ENCODE data around the gene ATCAY. TPM values are rescaled to one million over a fixed set of nuclear protein-coding genes. Genes with fewer than 3 reads are reported as not detected.
A peak's percentile ranks its signal among the peaks of the same experiment; 100 is the strongest.
"Not testable (repeated sequence)": the region's sequence is repeated elsewhere in the genome, so short reads cannot be mapped to it uniquely, and the experiment has no call there.

ATCAY gene
- polyA plus RNA-seq, 2 donors: not detected

GRCh38 chr19:3954107-3954506 lies 73.6 kb downstream of the ATCAY start:
- no peaks in the 10 kb centered on the region for H3K4me1 ChIP-seq (ENCODE audit: control insufficient read depth in 2 of 2, insufficient read depth in 2 of 2, low read length in 1 of 2)
- peak overlapping the region in 1 of 2 donors; percentile 53 for H3K27ac ChIP-seq (ENCODE audit: low read depth in 2 of 2, low read length in 1 of 2)
- peaks cover 0 to under 1% of the 10 kb centered on the region in 2 donors for H3K9me3 ChIP-seq (ENCODE audit: control insufficient read depth in 2 of 2, insufficient read depth in 1 of 2, low read depth in 1 of 2, low read length in 1 of 2)
- H3K27me3 ChIP-seq (ENCODE audit: control insufficient read depth in 1 of 2, insufficient read depth in 2 of 2, low read length in 2 of 2): no peaks in the 10 kb centered on the region
- peaks cover 7 to 17% of the 10 kb centered on the region in 2 donors for H3K36me3 ChIP-seq (ENCODE audit: control insufficient read depth in 2 of 2, insufficient read depth in 2 of 2, low read length in 1 of 2)
- 62 to 78% methylated on average over 12 of the region's 12 CpGs for WGBS, 2 donors
- no peak overlapping the region for H3K4me3 ChIP-seq (ENCODE audit: low read depth in 1 of 2, low read length in 2 of 2)

GRCh38 chr19:3955276-3955675 lies 74.8 kb downstream of the ATCAY start:
- peaks cover 11 to 28% of the 10 kb centered on the region in 2 donors for H3K36me3 ChIP-seq (ENCODE audit: control insufficient read depth in 2 of 2, insufficient read depth in 2 of 2, low read length in 1 of 2)
- H3K27ac ChIP-seq (ENCODE audit: low read depth in 2 of 2, low read length in 1 of 2); H3K9me3 ChIP-seq (ENCODE audit: control insufficient read depth in 2 of 2, insufficient read depth in 1 of 2, low read depth in 1 of 2, low read length in 1 of 2); H3K27me3 ChIP-seq (ENCODE audit: control insufficient read depth in 1 of 2, insufficient read depth in 2 of 2, low read length in 2 of 2); H3K4me3 ChIP-seq (ENCODE audit: low read depth in 1 of 2, low read length in 2 of 2); H3K4me1 ChIP-seq (ENCODE audit: control insufficient read depth in 2 of 2, insufficient read depth in 2 of 2, low read length in 1 of 2): not testable (repeated sequence)
- 81 to 86% methylated on average over 13 of the region's 13 CpGs for WGBS, 2 donors

DNA sequence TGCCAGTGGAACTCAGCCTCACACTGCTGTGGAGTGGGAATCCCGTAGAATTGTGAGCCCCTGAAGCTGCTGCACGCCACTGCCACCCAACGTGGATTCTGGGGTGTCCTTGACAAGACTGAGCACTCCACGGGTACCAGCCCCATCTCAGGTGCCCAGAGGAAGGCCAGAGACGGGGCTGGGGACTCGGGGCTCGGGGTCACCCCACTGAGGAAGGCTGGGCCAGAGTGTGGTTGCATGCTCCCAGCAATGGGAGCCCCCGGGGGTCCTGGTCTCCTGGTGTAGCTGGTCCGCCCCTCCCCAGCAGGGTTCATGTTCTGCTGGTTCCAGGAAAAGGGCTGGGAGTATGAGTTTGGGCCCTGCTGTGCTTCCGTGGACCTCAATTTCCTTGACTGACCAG lies 75.2 kb downstream of the ATCAY start:
- H3K27me3 ChIP-seq (ENCODE audit: control insufficient read depth in 1 of 2, insufficient read depth in 2 of 2, low read length in 2 of 2): no peaks in the 10 kb centered on the region
- peaks cover 0 to 3% of the 10 kb centered on the region in 2 donors for H3K9me3 ChIP-seq (ENCODE audit: control insufficient read depth in 2 of 2, insufficient read depth in 1 of 2, low read depth in 1 of 2, low read length in 1 of 2)
- H3K27ac ChIP-seq (ENCODE audit: low read depth in 2 of 2, low read length in 1 of 2): no peak overlapping the region
- H3K4me1 ChIP-seq (ENCODE audit: control insufficient read depth in 2 of 2, insufficient read depth in 2 of 2, low read length in 1 of 2): no peaks in the 10 kb centered on the region
- peaks cover 11 to 30% of the 10 kb centered on the region in 2 donors for H3K36me3 ChIP-seq (ENCODE audit: control insufficient read depth in 2 of 2, insufficient read depth in 2 of 2, low read length in 1 of 2)
- no peak overlapping the region for H3K4me3 ChIP-seq (ENCODE audit: low read depth in 1 of 2, low read length in 2 of 2)
- 85 to 86% methylated on average over 7 to 10 of the region's 10 CpGs for WGBS, 2 donors

DNA sequence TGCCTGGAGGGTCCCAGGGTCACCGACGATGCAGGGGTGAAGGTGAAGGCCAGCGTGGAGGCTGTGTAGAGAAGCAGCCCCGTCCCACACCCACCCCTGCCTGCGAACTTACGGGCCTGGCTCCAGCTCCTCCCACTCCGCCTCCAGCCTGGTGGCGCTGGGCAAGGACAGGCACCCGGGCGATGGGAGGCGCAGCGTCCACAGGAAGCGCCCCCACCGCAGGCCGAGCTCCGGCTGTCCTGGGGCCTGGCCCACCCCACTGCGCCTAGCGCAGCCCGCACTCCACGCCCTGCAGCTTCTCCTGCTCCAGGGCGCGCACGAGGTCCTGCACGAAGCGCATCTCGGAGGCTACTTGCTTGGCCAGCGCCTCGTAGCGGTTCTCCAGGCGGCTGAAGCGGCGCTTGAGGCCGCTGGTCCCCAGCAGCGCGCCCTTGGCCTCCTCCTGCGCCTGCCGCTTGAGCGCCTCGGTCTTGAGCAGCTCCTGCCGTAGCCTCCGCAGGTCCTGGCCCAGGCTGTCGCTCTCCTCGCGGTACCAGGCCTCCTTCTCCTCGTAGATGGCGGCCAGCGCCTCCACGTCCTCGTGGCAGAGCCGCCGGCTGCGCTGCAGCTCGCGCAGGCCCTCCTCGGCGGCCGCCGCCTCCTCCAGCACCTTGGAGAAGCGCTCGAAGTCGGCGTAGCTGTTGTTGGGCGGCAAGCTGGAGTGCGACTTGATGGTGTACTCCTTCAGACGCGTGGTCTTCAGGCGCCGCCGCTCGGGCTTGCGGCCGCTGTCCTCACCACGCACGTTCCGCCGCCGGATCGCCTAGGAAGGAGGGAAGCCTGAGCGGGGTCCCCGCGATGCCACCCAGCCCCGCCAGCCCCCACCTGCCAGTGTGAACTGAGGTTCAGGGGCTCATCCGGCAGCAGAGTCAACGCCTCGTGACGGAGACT lies 78.6 kb downstream of the ATCAY start:
- Histone ChIP-seq H3K9me3 (ENCODE audit: control insufficient read depth in 2 of 2, insufficient read depth in 1 of 2, low read depth in 1 of 2, low read length in 1 of 2) (peaks cover 0 to 3% of the 10 kb centered on the region in 2 donors), H3K27ac (ENCODE audit: low read depth in 2 of 2, low read length in 1 of 2) (no peak overlapping the region), H3K4me1 (ENCODE audit: control insufficient read depth in 2 of 2, insufficient read depth in 2 of 2, low read length in 1 of 2) (no peaks in the 10 kb centered on the region), H3K27me3 (ENCODE audit: control insufficient read depth in 1 of 2, insufficient read depth in 2 of 2, low read length in 2 of 2) (no peaks in the 10 kb centered on the region), H3K36me3 (ENCODE audit: control insufficient read depth in 2 of 2, insufficient read depth in 2 of 2, low read length in 1 of 2) (peaks cover 14 to 57% of the 10 kb centered on the region in 2 donors), H3K4me3 (ENCODE audit: low read depth in 1 of 2, low read length in 2 of 2) (no peak overlapping the region)
- 96 to 97% methylated on average over 83 to 86 of the region's 86 CpGs for WGBS, 2 donors

DNA sequence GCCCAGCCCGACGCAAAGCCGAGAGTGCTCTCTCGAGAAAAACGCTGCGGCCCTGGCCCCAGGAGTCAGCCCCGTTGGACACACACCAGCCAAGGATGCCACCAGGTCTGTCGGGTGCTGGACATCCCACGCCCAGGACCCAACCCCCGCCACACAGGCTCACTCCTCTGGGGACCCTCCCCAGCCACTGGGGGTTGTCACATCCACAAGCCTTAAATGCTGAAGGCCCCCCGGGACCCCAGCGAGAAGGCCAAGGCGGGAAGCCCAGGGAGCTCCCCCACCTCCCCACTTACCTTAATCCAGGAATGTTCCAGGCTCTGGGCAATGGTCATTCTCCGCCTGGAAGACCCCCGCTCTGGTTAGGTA lies 79.3 kb downstream of the ATCAY start:
- Histone ChIP-seq H3K4me1 (ENCODE audit: control insufficient read depth in 2 of 2, insufficient read depth in 2 of 2, low read length in 1 of 2) (no peaks in the 10 kb centered on the region), H3K36me3 (ENCODE audit: control insufficient read depth in 2 of 2, insufficient read depth in 2 of 2, low read length in 1 of 2) (peaks cover 18 to 63% of the 10 kb centered on the region in 2 donors), H3K4me3 (ENCODE audit: low read depth in 1 of 2, low read length in 2 of 2) (no peak overlapping the region), H3K27ac (ENCODE audit: low read depth in 2 of 2, low read length in 1 of 2) (no peak overlapping the region), H3K9me3 (ENCODE audit: control insufficient read depth in 2 of 2, insufficient read depth in 1 of 2, low read depth in 1 of 2, low read length in 1 of 2) (peaks cover 0 to 3% of the 10 kb centered on the region in 2 donors), H3K27me3 (ENCODE audit: control insufficient read depth in 1 of 2, insufficient read depth in 2 of 2, low read length in 2 of 2) (no peaks in the 10 kb centered on the region)
- 95 to 96% methylated on average over 15 of the region's 15 CpGs for WGBS, 2 donors

- Histone ChIP-seq H3K9me3 (ENCODE audit: control insufficient read depth in 2 of 2, insufficient read depth in 1 of 2, low read depth in 1 of 2, low read length in 1 of 2) (peaks cover 0 to 3% of the 10 kb centered on the region in 2 donors), H3K4me1 (ENCODE audit: control insufficient read depth in 2 of 2, insufficient read depth in 2 of 2, low read length in 1 of 2) (peaks cover 0 to 2% of the 10 kb centered on the region in 2 donors), H3K27ac (ENCODE audit: low read depth in 2 of 2, low read length in 1 of 2) (no peak overlapping the region), H3K27me3 (ENCODE audit: control insufficient read depth in 1 of 2, insufficient read depth in 2 of 2, low read length in 2 of 2) (no peaks in the 10 kb centered on the region), H3K36me3 (ENCODE audit: control insufficient read depth in 2 of 2, insufficient read depth in 2 of 2, low read length in 1 of 2) (peaks cover 21 to 66% of the 10 kb centered on the region in 2 donors), H3K4me3 (ENCODE audit: low read depth in 1 of 2, low read length in 2 of 2) (no peak overlapping the region)
- WGBS, 2 donors: 93 to 96% methylated on average over 24 of the region's 24 CpGs
Measured at GRCh38 chr19:3961007-3961406, 80.5 kb downstream of the ATCAY start.

- peaks cover 20 to 56% of the 10 kb centered on the region in 2 donors for H3K36me3 ChIP-seq (ENCODE audit: control insufficient read depth in 2 of 2, insufficient read depth in 2 of 2, low read length in 1 of 2)
- H3K27ac ChIP-seq (ENCODE audit: low read depth in 2 of 2, low read length in 1 of 2): no peak overlapping the region
- H3K4me3 ChIP-seq (ENCODE audit: low read depth in 1 of 2, low read length in 2 of 2): no peak overlapping the region
- peaks cover 0 to 3% of the 10 kb centered on the region in 2 donors for H3K9me3 ChIP-seq (ENCODE audit: control insufficient read depth in 2 of 2, insufficient read depth in 1 of 2, low read depth in 1 of 2, low read length in 1 of 2)
- WGBS, 2 donors: 94 to 95% methylated on average over 35 of the region's 35 CpGs
- no peaks in the 10 kb centered on the region for H3K27me3 ChIP-seq (ENCODE audit: control insufficient read depth in 1 of 2, insufficient read depth in 2 of 2, low read length in 2 of 2)
- H3K4me1 ChIP-seq (ENCODE audit: control insufficient read depth in 2 of 2, insufficient read depth in 2 of 2, low read length in 1 of 2): peaks cover 0 to 6% of the 10 kb centered on the region in 2 donors
Measured at GRCh38 chr19:3963458-3964255, 83.2 kb downstream of the ATCAY start.

- Histone ChIP-seq H3K4me3 (ENCODE audit: low read depth in 1 of 2, low read length in 2 of 2) (no peak overlapping the region), H3K27me3 (ENCODE audit: control insufficient read depth in 1 of 2, insufficient read depth in 2 of 2, low read length in 2 of 2) (no peaks in the 10 kb centered on the region), H3K27ac (ENCODE audit: low read depth in 2 of 2, low read length in 1 of 2) (no peak overlapping the region), H3K36me3 (ENCODE audit: control insufficient read depth in 2 of 2, insufficient read depth in 2 of 2, low read length in 1 of 2) (peaks cover 20 to 48% of the 10 kb centered on the region in 2 donors), H3K4me1 (ENCODE audit: control insufficient read depth in 2 of 2, insufficient read depth in 2 of 2, low read length in 1 of 2) (peaks cover 3 to 6% of the 10 kb centered on the region in 2 donors), H3K9me3 (ENCODE audit: control insufficient read depth in 2 of 2, insufficient read depth in 1 of 2, low read depth in 1 of 2, low read length in 1 of 2) (no peaks in the 10 kb centered on the region)
- 90 to 91% methylated on average over 54 to 60 of the region's 60 CpGs for WGBS, 2 donors
Measured at GRCh38 chr19:3964256-3965194, 84.0 kb downstream of the ATCAY start.
